T1000 (cell line): ENCODE measurements around the gene KCNJ10.
"Not testable (repeated sequence)": the region's sequence is repeated elsewhere in the genome, so short reads cannot be mapped to it uniquely, and the experiment has no call there.

ENCODE experiments used
- DNase-seq: peaks from one replicate; lab custom pipeline; 2025; ENCODE audit warnings: mixed read lengths; lab: John Stamatoyannopoulos, UW

Gene KCNJ10

DNA sequence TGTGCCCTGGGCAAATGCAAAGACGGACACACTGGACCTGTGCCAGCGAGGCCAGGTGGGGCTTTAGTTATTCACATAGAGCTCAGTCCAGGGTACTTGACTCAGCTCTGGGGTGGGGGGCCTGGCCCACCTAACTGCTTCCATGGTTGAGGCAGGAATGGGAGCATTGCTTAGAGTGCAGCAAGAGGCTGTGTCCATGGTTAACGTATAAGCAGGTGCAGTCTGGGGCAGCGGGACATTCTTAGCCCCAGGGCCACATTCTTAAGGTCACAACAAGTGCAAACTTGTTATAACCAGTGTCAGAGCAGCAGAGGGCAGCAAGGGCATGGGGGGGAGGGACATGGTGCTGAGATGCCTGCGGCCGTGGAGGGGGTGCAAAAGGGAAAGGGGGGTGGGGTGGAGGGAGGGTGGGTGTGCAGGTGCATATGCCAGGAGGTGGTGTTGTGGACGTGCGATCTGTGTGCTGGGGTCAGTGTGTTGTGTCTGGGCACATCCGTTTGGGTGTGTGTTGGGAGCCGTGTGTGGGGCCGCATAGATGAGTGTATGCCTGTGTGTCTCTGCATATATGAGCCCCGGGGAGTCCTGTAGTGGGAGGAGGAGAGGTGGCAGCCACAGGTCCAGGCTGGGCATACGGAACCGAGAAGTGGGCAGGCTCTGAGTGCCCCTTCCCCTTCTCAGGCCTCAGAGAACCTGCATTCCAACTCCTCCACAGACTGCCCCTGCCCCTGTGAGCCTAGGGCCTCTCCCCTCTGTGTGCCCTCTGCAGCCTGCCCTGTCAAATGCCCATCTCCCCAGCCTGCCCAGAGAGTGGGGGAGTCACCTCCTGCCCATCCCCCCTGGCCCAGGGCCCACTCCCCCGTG is 8.4 kb downstream of the KCNJ10 start:
- no peak for DNase-seq

DNA sequence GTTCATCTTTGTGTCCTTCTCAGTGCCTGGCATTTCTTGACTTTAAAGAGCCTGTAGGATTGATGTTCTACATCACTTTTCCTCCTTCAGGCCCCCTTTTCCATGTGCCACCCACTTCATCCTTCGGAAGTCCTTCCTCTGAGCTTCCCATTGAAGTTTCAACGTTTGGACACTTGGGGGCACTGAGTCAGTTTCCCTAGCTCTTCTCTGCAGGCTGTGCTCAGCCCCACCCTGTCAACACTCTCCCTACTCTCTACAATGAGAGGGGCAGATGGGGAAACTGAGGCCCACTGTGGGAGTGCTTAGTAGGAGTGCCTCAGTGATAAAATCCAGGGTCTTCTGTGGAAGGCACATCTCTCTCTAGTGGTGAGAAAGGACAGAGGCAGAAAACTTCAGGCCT is 11.9 kb downstream of the KCNJ10 start:
- DNase-seq, result no peak

DNA sequence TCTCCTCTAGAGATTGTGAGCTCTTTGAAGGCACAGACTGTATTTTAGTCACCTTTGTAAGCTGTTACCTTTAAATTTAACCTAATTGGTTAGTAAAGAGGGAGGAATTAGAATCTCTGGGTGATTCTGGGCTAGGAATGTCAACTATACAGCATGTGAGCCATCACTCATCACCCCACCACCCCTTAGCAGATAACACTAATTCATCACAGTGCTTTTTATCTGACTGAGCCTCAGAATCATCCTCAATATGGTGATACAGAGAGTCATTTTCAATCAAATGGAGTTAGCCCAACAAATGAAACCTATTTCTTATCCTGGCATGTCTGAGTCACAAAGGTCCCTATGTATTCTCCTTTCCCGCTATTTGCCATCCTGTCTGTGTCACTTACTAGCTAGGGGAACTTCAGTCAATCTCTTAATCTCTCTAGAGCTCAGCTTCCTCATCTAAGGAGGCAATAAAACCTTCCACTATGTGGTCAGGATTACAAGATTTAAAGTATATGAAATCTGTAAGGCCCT is 13.3 kb downstream of the KCNJ10 start:
- no peak for DNase-seq

DNA sequence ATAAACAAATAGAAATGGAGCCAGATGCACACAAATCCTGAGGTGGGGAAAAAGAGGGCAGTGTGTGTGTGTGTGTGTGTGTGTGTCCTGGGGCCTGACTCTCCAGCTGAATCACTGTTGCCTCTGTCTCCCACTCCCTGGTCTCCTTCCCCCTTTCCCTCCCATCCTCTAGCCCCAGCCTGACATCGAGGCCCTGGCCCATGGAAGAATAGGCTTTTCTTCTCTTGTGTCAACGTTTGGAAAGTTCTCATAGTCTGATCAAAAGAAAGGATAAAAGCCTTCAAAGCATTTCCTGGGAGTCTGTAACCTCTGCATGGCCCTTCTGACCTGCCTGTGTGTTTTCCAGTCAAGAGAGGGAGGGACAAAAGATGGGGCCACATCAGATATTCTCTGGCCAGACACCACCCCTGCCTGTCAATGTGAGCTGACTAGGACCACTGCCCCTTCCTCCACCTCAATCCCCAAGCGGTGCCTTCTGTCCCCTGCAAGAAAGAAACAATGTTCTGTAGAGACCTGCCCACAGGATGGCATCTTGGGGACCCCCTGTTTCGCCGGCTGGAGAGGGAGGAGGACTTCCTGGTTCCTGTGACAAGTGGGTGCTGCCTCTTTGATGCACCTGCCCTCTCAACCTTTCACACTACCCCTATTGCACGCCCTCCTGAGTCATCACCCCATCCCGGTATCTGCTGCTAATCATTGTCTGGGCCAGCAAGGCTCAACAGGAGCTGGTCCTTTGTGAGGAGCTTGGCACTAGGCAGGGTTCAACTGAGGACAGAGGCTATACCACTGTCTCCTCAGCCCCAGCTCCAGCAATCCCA is 16.2 kb downstream of the KCNJ10 start:
- no peak for DNase-seq

DNA sequence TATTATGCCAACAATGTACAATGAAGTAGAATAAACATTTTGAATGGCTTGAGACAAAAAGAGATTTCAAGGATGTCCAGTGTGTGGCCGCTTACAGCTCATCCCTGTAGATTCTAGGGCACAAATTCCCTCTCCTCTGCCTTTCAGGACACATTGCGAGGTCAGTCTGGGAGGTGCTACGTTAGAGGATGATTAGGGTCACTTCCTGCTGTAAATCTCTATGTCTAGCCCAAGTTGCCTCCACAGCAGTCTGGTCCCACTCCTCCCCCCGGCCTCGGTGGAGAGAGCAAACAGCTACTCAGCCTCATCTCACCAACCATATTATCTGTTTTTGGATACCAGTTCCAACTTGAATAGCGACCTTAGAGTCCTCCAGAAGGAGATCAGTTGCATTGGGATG is 17.0 kb downstream of the KCNJ10 start:
- no peak for DNase-seq

DNA sequence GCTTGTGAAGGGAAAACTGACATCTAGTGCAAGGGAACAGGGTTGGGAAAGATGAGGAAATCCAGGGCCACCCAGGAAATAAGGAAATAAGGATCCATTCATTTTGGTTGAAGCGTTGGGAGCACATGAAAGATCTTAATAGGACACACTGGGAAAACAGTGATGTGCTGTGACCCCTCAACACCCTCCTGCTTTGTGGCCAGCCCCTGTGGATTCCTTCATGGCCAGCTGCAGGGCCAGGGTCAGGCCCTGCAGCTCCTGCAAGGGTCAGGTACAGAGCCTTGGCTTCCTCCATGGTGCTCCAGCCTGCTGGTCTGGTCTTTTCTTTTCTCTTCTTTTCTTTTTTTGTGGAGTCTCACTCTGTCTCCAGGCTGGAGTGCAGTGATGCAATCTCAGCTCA is 19.3 kb downstream of the KCNJ10 start:
- DNase-seq, result no peak

DNA sequence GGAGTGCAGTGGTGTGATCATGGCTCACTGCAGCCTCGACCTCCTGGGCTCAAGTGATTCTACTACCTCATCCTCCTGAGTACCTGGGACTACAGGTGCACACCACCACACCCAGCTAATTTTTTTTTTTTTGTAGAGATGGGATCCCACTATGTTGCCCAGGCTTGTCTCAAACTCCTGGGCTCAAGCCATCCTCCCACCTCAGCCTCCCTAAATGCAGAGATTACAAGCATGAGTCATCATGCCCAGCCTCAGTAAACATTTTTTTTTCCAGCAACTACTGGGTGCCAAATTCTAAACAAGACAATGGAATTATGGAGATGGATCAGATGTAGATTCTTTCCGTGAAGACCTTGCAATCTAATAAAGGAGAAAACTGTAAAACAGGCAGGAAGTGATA is 19.8 kb downstream of the KCNJ10 start:
- not testable (repeated sequence) for DNase-seq

DNA sequence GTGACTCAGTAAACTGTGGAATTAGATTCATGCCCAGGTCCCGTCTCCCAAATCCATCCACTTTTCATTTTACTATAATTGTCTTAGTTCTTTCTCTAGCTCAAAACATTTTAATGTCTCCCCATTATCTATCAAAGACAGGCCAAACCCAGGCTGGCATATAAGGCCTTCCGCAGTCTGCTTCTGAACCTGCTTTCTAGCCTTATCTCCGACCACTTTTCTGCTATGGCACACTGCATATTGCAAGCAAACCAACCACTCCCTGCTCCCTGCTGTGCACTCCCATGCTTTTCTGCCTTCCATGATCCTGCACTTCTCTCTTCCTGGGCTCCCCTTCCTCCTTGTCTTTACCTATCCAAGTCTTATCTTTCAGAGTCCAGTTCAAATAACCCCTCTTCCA is 20.9 kb downstream of the KCNJ10 start:
- DNase-seq, result no peak

DNA sequence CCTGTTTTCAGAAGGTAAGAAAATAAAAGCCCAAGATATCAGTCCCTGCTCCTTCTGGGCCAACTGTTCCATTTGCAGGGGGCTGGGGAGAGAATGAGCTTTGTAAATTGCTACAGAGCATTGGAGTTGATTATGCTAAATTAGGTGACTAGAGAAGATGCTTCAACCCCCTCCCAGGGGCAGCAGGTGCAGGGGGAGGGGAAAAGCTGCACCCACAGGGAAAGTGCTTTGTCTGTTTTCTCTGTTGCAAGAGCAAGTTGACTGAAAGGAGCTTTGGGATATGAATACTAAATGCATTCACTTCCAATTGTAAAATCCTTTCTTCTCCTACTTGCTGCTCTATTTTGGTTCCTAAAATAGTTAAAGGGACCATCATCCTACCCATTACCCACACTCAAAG is 21.6 kb downstream of the KCNJ10 start:
- no peak for DNase-seq

DNA sequence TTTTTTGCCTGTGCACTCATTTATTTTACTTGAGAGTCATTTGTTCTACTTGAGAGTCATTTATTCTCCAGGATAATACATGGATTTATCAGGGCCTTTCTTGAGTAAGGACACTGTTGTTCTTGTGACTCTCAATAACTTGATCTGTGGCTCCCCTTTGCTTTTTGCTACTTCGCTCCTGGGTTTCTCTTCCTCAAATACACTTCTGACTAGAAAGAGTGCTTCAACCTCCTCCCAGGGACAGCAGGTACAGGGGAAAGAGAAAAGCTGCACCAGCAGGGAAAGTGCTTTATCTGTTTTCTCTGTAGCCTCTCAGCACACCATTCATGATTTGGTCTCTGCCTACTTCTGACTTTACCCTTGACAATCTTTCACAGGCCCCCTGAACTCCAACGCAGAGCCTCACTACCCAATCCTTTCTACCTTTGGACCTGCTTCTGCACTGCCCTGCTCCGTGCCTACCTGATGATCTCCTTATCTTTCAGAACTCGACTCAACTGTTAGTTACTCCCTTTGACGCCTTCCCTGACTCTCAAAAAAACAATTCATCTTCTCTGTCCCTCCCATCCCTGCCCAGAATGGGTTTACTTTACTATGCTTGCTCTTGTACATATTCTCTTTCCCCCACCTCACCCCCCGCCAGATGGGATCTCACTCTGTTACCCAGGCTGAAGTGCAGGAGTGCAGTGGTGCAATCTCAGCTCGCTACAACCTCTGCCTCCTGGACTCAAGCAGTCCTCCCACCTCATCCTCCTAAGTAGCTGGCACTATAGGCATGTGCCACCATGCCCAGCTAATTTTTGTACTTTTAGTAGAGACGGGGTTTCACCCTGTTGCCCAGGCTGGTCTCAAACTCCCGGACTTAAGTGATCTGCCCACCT is 22.6 kb downstream of the KCNJ10 start:
- no peak for DNase-seq

DNA sequence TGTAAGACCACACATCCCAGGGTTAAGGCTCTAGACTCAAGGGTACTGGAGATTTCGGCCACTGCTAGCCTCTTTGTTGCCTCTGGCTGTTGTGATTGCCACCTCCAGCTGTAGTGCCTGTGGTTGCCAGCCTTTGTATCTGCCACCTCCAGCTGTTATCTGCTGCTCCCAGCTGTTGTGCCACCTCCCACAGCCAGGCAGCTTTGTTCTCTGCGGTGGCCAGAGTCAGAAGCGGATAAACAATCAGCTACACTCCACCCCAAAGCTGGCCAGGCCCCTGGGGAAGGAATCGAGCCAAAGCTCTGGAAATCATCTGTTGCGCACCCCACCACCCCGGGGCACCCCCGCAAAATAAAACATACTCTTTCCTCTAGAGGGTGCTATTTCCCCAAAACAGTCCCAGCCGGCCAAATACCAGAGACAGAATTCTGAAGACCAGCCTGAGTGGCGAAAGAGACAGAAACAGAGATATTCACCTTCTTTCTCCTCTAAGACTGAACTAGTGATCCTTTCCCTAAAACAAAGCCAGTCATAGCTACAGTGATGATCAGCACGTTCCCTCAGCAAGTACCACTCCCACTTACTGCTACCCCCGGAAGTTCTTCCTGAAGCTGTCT is 23.4 kb downstream of the KCNJ10 start:
- no peak for DNase-seq

DNA sequence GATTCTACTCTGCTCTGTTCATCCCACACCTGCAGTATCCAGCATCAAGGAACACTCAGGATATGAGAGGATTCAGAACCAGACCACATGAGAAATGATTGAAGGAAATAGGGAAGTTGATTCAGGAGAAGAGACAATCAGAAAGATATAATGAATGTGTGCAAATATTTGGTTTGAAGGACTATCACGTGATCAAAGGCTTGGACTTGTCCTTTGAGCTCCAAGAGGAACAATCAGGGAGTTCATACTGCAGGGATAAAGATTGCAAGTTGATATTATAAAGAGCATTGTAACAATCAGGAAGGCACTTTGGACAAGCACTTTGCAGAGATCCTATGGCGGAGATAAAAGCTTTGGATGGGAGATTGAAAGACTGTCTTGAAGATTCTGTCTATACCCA is 24.3 kb downstream of the KCNJ10 start:
- DNase-seq, result no peak

DNA sequence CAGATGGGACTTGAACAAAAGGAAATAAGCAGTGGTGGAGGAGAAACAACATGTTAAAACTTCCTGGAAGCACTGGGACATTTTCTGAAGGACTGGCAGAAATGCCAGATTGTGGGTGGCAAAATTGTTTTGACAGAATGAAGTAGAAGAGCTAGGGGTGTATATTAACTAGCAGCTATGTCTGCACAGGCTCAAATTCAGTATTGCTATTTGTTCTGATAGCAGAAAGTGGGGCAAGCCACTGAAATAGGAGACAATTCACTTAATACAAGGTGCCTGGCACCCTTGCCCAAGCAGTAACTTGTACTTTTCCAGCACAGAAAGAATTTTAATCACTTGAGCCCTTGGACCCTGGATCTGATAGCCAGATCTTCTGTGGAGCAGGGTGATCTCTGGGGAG is 26.4 kb downstream of the KCNJ10 start:
- DNase-seq, result no peak

DNA sequence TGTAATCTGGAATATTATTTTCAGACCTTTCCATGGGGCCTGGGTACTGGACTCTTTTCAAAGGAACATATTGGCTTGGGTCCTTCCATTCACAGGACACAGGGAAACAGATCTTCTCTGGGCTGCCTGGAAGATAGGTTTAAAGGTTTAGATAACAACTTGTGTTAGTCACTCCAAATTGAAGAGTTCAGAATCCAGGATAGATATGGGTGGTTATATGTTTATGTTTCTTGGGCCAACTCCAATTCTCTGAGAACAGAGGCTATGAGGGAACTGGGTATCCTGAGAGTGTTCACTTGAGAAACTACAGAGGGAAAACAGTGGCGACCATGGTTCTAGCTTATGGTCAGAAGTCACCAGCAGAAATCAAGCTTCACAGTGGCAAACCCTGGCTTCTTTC is 29.5 kb downstream of the KCNJ10 start:
- DNase-seq, result no peak

DNA sequence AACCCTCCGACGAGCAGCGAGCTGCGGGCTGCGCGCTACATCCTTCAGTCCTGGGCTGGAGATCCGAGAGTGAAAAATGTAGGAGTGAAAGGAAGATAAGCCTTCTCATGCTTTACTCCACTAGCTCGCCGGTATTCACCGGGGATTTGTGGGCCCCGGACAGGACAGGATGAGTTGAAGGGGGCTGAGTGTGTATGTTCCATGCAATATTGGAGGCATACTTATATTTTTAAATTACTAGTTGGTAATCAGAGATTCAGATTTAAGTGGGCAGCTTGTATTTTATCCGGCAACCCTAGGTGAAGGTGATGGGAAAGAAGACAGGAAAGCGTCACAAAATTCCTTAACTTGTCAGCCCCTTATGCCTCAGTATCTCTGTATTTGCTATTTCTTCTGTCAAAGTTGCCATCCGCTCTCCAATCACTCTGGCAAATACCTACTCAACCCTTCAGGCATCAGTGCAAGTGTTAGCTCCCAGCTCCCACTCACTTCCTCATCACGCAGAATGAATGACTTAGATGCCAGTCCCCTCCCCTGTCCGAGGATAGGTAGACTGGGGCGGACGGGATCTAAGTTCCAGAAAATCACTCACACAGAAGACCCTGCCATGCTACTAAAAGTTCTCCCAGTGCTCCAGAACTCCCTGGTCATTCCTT is 37.7 kb downstream of the KCNJ10 start:
- DNase-seq, result no peak

DNA sequence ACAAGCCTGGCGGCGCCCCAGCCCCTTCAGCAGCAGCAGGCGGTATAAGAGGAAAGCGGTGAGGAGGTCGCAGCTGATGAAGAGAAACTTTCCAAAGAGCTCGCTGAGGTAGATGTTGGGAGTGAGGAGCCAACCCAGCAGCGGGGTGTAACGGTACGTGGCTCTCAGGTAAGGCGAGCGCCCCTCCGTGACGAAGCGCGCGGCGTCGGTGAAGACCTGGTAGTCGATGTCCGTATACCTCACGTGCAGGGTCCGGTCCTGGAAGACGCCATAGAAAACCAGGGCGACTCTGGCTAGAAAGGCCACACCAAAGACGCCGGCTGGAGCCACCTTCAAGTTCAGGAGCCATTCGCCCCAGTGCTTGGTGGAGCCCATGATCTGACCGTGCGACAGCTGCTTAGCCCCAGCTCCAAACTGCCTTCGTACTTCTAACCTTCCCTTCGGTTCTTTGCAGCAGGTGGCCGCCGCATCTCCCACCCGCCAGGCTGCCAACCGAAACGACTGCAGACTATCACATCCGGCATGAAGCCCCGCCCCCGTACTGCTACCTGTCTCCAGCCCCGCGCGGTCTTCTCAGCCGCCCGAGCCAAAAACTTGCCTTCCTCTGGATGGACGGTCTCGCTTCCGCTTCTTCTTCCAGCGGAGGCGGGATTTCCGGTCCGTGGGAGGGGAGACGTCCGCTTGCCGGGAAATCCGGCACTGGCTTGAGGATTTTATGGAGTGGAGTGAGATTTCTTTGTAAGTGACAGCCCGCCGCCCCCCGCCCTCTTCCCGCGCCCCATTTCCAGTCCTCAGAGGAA is 38.4 kb downstream of the KCNJ10 start, which contains the start of gene PIGM:
Gene PIGM, minus strand, starts transcription at position 626 of the 800 bp plus-strand sequence. Its CDS starts 251 bp downstream, at position 375.
- DNase-seq, result peak; percentile 78

DNA sequence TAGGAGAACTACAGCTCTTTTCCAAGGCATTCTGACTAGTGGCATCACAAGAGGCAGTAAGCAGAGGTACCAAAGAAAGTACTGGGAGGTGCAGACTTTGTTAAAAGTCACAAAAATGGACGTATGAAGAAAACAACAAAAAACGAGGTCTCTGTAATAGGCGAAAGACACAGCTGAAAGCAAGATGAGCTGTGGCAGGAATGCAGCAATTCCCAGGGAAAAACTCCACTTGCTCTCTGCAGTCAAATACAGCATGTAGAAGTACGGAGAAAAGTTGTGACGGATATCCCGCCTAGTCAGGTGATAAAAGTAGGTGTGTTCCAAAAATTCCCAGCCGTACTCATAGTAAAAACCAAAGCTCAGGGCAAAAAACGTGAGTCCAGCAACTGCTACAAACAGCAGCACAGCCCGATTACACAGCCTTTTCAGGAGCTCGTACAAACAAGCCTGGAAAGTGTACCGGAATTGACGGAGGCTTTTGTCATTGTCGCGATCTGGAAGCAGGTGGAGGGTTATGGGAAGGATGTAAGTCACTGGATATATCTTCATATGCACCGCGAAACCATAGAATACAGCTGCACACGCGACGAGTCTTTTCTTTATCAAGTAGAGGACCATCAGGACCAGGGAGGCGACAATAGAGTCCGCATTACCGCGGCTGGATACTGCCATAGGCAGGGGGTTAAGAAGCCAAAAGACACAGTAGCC is 39.1 kb downstream of the KCNJ10 start:
- DNase-seq, result no peak

DNA sequence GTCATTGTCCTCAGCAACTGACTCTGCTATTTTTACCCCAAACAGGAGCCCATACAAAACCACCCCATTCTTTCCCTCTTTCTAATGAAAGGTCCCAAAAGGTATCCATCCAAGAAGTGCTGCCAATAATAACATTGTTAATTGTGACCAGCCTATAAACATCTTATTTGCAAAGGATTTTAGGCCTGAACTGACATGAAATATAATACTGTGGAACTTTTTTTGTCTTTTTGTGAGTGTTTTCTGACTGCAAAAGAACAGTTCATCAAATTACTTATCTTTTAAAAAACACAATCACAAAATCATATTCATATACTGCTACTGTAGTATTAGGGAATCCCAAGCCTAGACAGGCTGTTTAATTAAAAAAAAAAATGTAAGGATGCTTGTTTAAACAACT is 41.5 kb downstream of the KCNJ10 start:
- DNase-seq, result no peak

DNA sequence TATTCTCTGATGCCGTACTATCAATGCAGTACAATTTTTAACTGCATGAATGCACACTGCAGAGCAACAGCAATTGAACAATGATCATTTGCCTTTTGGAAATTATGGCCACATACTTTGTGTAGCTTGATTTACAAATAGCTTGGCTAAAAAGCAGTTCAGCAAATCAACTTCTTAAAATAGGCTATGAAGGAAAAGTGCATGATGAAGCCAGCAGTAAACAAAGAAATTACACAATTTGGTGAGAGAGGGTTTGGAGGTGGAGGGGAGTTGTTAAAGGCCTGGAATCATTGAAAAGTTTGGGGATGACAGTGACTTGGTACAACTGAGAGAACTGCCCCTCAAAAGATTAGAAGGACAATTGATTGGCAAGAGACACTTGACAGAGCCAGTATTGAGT is 44.6 kb downstream of the KCNJ10 start:
- no peak for DNase-seq
